GM12891 (cell line): ENCODE results near the gene SAMD8.

Experiments used
- PAX5 ChIP-seq: IDR thresholded peaks from 2 replicates; pipeline ENCODE4 v1.6.1; 2011; ENCODE audit warnings: low read length, moderate library complexity, mild to moderate bottlenecking; ENCODE audit not compliant: insufficient read depth, severe bottlenecking
- POLR2AphosphoS5 ChIP-seq: IDR thresholded peaks from 2 replicates; pipeline ENCODE4 v1.6.1; 2011; ENCODE audit warnings: low read depth, low read length, control low read depth
- TAF1 ChIP-seq: IDR thresholded peaks from 2 replicates; pipeline ENCODE4 v1.6.1; 2011; ENCODE audit warnings: low read depth, low read length, control low read depth

DNA sequence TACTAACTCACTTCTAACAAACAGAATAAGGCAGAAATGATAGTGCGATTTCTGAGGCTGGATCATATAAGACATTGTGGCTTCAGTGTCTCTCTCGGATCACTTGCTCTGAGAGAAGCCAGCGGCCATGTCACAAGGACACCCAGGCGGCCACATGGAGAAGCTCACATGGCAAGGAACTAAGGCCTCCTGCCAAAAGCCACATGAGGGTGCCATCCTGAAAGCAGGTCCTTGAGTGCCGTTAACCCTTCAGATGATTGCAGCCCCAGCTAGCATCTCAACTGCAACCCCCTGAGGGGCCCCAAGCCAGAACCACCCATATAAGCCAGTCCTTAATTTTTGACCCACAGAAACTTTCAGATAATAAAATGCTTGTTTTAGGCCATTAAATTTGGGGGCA is 92.3 kb downstream of the SAMD8 start:
- no peak for TF ChIP-seq TAF1
- no peak for TF ChIP-seq POLR2AphosphoS5
- TF ChIP-seq PAX5, result no peak
